HEK293T (cell line): ENCODE results near the gene HMX2.

Experiments
- BHLHE40 ChIP-seq: fragments of 450-650 bp; IDR thresholded peaks from 2 replicates; pipeline ENCODE4 v1.6.1; 2016; ENCODE audit warnings: mild to moderate bottlenecking, moderate library complexity, borderline replicate concordance
- CTBP1 ChIP-seq: fragments of 450-650 bp; IDR thresholded peaks from 2 replicates; pipeline ENCODE4 v1.6.1; 2016; ENCODE audit warnings: borderline replicate concordance
- ELF4 ChIP-seq: fragments of 450-650 bp; IDR thresholded peaks from 2 replicates; pipeline ENCODE4 v1.6.1; 2017; ENCODE audit warnings: antibody characterized with exemption
- FOXA1 ChIP-seq: fragments of 450-650 bp; IDR thresholded peaks from 2 replicates; pipeline ENCODE4 v1.6.1; 2016; ENCODE audit warnings: mild to moderate bottlenecking
- FOXK2 ChIP-seq: fragments of 450-650 bp; IDR thresholded peaks from 2 replicates; pipeline ENCODE4 v1.6.1; 2016; ENCODE audit warnings: mild to moderate bottlenecking
- FOXM1 ChIP-seq: fragments of 450-650 bp; IDR thresholded peaks from 2 replicates; pipeline ENCODE4 v1.6.1; 2017; ENCODE audit warnings: mild to moderate bottlenecking, borderline replicate concordance
- HDGF ChIP-seq: fragments of 450-650 bp; IDR thresholded peaks from 2 replicates; pipeline ENCODE4 v1.6.1; 2017; ENCODE audit warnings: antibody characterized with exemption, borderline replicate concordance
- L3MBTL2 ChIP-seq: fragments of 450-650 bp; conservative IDR thresholded peaks from 2 replicates; pipeline ENCODE4 v1.6.1; 2016; ENCODE audit warnings: mild to moderate bottlenecking
- LEF1 ChIP-seq: fragments of 450-650 bp; IDR thresholded peaks from 2 replicates; pipeline ENCODE4 v1.6.1; 2017; ENCODE audit warnings: mild to moderate bottlenecking, borderline replicate concordance
- SP1 ChIP-seq: fragments of 450-650 bp; IDR thresholded peaks from 2 replicates; pipeline ENCODE4 v1.6.1; 2017
- SUZ12 ChIP-seq: fragments of 450-650 bp; IDR thresholded peaks from 2 replicates; pipeline ENCODE4 v1.6.1; 2016; ENCODE audit warnings: mild to moderate bottlenecking
- TARDBP ChIP-seq: fragments of 450-650 bp; IDR thresholded peaks from 2 replicates; pipeline ENCODE4 v1.6.1; 2016
- ZNF384 ChIP-seq: fragments of 450-650 bp; IDR thresholded peaks from 2 replicates; pipeline ENCODE4 v1.6.1; 2016

- no peak for TF ChIP-seq HDGF
- no peak for TF ChIP-seq SP1
- no peak for TF ChIP-seq FOXA1
- TF ChIP-seq LEF1 = no peak
- TF ChIP-seq SUZ12 = no peak
- no peak for TF ChIP-seq FOXM1
- TF ChIP-seq L3MBTL2 = no peak
- no peak for TF ChIP-seq ELF4
- no peak for TF ChIP-seq BHLHE40
- TF ChIP-seq TARDBP = no peak
- no peak for TF ChIP-seq ZNF384
- no peak for TF ChIP-seq CTBP1
- TF ChIP-seq FOXK2 = no peak
Measured at GRCh38 chr10:123103944-123104343, 44.0 kb upstream of the HMX2 start.
